HuH-7.5 (cell line): ENCODE results near the gene CCER1.
A peak's percentile ranks its signal among the peaks of the same experiment; 100 is the strongest.

Source experiments
- DNase-seq: peaks from one replicate; pipeline ENCODE4 v3.0.0; 2011; ENCODE audit warnings: low spot score

The CCER1 gene

DNA sequence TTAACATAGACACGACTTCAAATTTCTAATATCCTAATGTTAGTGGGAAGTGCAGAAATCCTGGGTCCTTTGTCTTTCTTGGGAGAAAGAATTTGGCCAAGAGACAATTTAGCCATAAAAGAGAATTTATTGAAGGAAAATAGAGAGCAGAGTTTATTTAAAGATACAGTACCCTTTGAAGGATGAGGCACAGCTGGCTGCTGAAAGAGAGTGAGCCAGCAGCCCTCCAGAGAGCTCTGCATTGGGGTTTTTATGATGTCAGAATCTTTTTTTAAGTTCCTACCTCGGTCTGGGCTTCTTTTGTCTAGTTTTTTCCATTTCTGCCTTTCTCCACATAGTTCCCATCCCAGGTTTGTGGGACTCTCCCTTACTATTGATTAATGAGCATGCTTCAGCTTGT, 37.5 kb downstream of the CCER1 start:
- no peak for DNase-seq

DNA sequence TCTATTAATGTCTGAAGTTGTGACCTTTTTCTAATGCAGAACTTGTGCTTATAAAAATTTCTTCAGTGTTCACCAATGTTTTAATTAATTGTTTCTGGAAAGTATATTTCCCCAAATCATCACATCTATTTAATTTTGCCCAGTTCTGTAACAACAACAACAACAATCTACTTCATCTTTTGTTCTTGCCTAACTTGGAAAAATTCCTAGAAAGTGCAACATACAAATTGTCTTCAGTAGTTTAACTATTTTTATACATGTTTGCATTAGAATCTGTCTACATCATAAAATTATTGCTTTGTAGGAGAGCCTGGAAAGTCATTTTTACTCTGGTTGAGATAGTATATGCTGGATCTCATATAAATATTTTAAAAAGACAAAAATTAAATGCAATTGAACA, 38.5 kb downstream of the CCER1 start:
- DNase-seq = no peak

GRCh38 chr12:90915353-90915752, 39.6 kb downstream of the CCER1 start:
- DNase-seq = no peak

- DNase-seq = no peak
These were observed 44.0 kb downstream of the CCER1 start for GRCh38 chr12:90910958-90911357.

GRCh38 chr12:90909069-90909770, 45.8 kb downstream of the CCER1 start:
- DNase-seq = peak; percentile 25

DNA sequence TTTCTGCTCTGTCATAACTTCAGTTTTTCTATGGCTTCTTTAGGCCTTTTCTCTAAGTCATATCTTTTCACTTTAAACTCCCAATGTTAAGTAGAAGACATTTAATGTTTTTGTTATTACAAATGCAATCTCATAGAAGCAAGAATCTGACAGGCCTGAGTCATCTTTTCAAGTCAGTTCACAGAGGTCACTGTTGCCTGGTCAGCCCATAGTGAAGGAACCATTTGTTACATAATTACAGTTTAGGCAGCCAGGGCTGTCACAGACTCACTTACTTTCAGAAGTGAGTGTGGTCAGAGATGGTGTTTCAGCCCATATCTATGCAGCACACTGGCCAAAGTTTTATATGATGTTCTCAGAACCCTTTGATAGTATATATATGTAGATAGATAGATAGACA, 46.5 kb downstream of the CCER1 start:
- DNase-seq = no peak

DNA sequence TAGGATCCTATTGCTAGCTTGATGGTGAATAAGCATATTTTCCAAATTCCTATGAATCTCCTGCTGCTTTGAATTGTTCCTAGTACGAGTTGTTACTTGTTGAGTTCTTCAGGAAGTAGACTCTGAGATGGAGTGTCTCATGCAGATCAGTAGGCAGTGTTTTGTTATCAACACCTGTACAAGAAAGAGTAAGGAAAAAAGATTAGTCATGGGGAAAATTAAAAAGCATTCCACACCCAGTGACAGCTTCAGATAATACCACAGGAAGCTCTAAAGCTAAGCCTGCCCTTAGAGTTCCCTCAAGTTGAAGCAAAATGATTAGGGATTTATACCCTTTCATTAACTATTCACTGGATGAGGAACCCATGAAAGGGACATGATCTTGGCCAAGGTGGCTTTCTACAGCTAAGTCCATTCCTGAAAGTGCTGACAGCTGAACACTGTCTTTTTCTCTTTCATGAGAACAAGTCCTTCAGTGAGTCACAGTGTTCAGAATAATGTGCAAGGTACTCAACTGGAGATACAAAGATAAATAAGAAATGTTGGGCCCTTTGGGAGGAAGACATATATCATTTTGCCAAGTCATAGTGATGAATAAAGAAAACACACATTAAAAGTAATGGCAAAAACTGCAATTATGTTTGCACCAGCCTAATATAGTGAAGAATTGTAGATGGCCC, 49.1 kb downstream of the CCER1 start:
- no peak for DNase-seq

DNA sequence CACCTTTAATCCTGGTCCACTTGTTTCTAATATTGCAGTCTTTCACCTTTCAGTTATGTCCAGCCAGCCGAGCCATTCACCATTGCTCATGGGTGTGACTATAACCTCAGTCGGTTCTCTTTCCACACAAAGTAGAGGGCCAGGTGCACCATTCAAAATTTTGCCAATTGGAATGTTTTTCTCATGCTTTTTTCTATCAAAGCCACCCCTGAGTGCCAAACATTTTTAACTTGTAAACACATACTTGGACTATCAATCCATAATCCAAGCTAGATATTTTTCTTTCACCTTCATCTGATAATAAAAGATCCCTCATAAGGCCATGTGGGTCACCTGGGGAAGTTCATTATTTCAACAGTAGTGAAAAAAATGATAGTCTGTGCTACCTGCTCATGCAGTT, 52.4 kb downstream of the CCER1 start:
- no peak for DNase-seq
